K562 (cell line): ENCODE results near the gene CASTOR1. TPM values are rescaled to one million over a fixed set of nuclear protein-coding genes. Genes with fewer than 3 reads are reported as not detected.

Source experiments
- ATAC-seq: fragments of 200-7000 bp; cut with Tn5 transposase; 3 replicates; pipeline ENCODE4 v1.9.1; 2020; ENCODE audit warnings: moderate library complexity
- BruUV-seq: library from RNA; stranded (reverse); fragments of 400-500 nt; replicated peaks from 2 replicates; lab custom pipeline; 2021; lab: Mats Ljungman, UMichigan
- CTCF ChIA-PET: fragments of 300-600 bp; formaldehyde crosslinking; extraction: SDS; loops from one replicate; lab custom pipeline; 2021; ENCODE audit warnings: low intra/inter-chr PET ratio; lab: Yijun Ruan, JAX
- POLR2A ChIA-PET: fragments of 300-600, 350-650 bp; sonication (Branson Sonifier 250); formaldehyde crosslinking; extraction: SDS; loops from one replicate; lab custom pipeline; 2021; ENCODE audit warnings: antibody characterized with exemption, inconsistent platforms; lab: Yijun Ruan, JAX
- DNase-seq, 4 experiments: peaks; one replicate each; pipeline versions ENCODE4 v3.0.0 to v3.0.0-alpha.2; 2011 to 2018; ENCODE audit warnings: low spot score in 3 of 4, mixed read lengths in 3 of 4; ENCODE audit errors: extremely low read depth in 1 of 4
- FAIRE-seq: peaks from 2 replicates; lab custom pipeline; 2011; peaks lifted over from hg19 to GRCh38; lab: Jason Lieb, UNC
- H2AFZ ChIP-seq: 2 replicates; pipeline ENCODE4 v1.6.0; 2011; ENCODE audit warnings: low read depth, low read length, control low read depth, inconsistent platforms
- H3K27ac ChIP-seq: fragments of 200-600 bp; 3 replicates; pipeline ENCODE4 v1.8.0; 2011; ENCODE audit warnings: low read depth, mild to moderate bottlenecking, control low read depth, inconsistent platforms, low read length, moderate library complexity, mixed read lengths; ENCODE audit errors: extremely low read depth
- H3K27me3 ChIP-seq, 2 experiments: fragments of 300-600 bp in 1 of 2; 2 replicates in 1 of 2; 3 replicates in 1 of 2; pipeline versions ENCODE4 v1.6.0 to v1.8.0; 2011; ENCODE audit warnings: inconsistent platforms in 2 of 2, low read length in 2 of 2, mild to moderate bottlenecking in 1 of 2, mixed read lengths in 1 of 2, moderate library complexity in 1 of 2; ENCODE audit not compliant: control insufficient read depth in 2 of 2, insufficient read depth in 2 of 2
- H3K36me3 ChIP-seq: fragments of 300-600 bp; 3 replicates; pipeline ENCODE4 v1.8.0; 2011; ENCODE audit warnings: mild to moderate bottlenecking, low read length, inconsistent platforms; ENCODE audit not compliant: control insufficient read depth, insufficient read depth
- H3K4me1 ChIP-seq, 2 experiments: fragments of 200-600 bp in 1 of 2; replicated peaks in 1 of 2; 2 replicates in 1 of 2; 3 replicates in 1 of 2; pipeline versions ENCODE4 v1.5.1 to v1.8.0; 2011; ENCODE audit warnings: inconsistent platforms in 2 of 2, low read length in 2 of 2, mild to moderate bottlenecking in 1 of 2, mixed read lengths in 1 of 2, moderate library complexity in 1 of 2; ENCODE audit not compliant: control insufficient read depth in 2 of 2, insufficient read depth in 2 of 2
- H3K4me2 ChIP-seq: 2 replicates; pipeline ENCODE4 v1.6.1; 2011; ENCODE audit warnings: low read length, control low read depth, inconsistent platforms, mixed read lengths; ENCODE audit not compliant: insufficient read depth
- H3K4me3 ChIP-seq: fragments of 200-600 bp; sonication (generic), shearing (Covaris generic); 2 replicates; pipeline ENCODE4 v1.5.1; 2016; ENCODE audit warnings: control low read depth, inconsistent platforms
- H3K79me2 ChIP-seq: fragments of 200-600 bp; 3 replicates; pipeline ENCODE4 v1.8.0; 2011; ENCODE audit warnings: low read length, inconsistent platforms; ENCODE audit not compliant: control insufficient read depth, insufficient read depth
- H3K9ac ChIP-seq, 2 experiments: 2 replicates each; pipeline versions ENCODE4 v1.6.0 to v1.6.1; 2011; ENCODE audit warnings: low read depth in 2 of 2, low read length in 2 of 2, control low read depth in 1 of 2, inconsistent platforms in 1 of 2, mild to moderate bottlenecking in 1 of 2, mixed read lengths in 1 of 2; ENCODE audit not compliant: insufficient read depth in 1 of 2
- H3K9me1 ChIP-seq: one replicate; pipeline ENCODE4 v1.6.0; 2011; ENCODE audit warnings: inconsistent platforms, mild to moderate bottlenecking, low read length, moderate library complexity; ENCODE audit not compliant: control insufficient read depth, insufficient read depth
- H3K9me3 ChIP-seq: replicated peaks from 2 replicates; pipeline ENCODE4 v1.5.1; 2011; ENCODE audit warnings: low read depth, low read length, inconsistent platforms; ENCODE audit not compliant: control insufficient read depth, insufficient read depth
- H4K20me1 ChIP-seq: replicated peaks from 2 replicates; pipeline ENCODE4 v1.6.1; 2011; ENCODE audit warnings: low read length, inconsistent platforms, mixed read lengths; ENCODE audit not compliant: control insufficient read depth, insufficient read depth
- CBX8 ChIP-seq: fragments of 200-600 bp; sonication (generic); IDR thresholded peaks from 2 replicates; pipeline ENCODE4 v1.6.1; 2012; ENCODE audit warnings: borderline replicate concordance, mixed run types, low read depth, mild to moderate bottlenecking, moderate library complexity, mixed read lengths, low read length, control low read depth, inconsistent platforms; ENCODE audit not compliant: poor library complexity, severe bottlenecking; ENCODE audit errors: extremely low read depth
- CREBBP ChIP-seq: IDR thresholded peaks from one replicate; pipeline ENCODE4 v1.6.1; 2012; ENCODE audit warnings: low read depth, mild to moderate bottlenecking, control low read depth, inconsistent platforms, low read length
- MTA3 ChIP-seq: fragments of 450-650 bp; formaldehyde crosslinking; IDR thresholded peaks from 2 replicates; pipeline ENCODE4 v1.6.1; 2017; ENCODE audit warnings: mild to moderate bottlenecking, borderline replicate concordance
- PCBP2 ChIP-seq: fragments of 200-400 bp; formaldehyde crosslinking; IDR thresholded peaks from 2 replicates; pipeline ENCODE4 v1.6.1; 2018; ENCODE audit warnings: low read length, low read depth, mild to moderate bottlenecking, moderate library complexity; ENCODE audit not compliant: poor library complexity, severe bottlenecking
- SREBF1 ChIP-seq: fragments of 150-350 bp; IDR thresholded peaks from 2 replicates; pipeline ENCODE4 v1.6.1; 2014; ENCODE audit warnings: antibody characterized with exemption, low read depth, low read length, borderline replicate concordance
- TFAM ChIP-seq: fragments of 250-450 bp; sonication (Bioruptor Pico); conservative IDR thresholded peaks from 2 replicates; pipeline ENCODE4 v1.5.0; 2021; ENCODE audit warnings: mild to moderate bottlenecking, moderate library complexity
- WGBS: fragments of 100-300 bp; shearing (Covaris generic); methylation state at CpG from one replicate; pipeline ENCODE4 v1.1.6; 2016; ENCODE audit warnings: low coverage, mixed read lengths; ENCODE audit not compliant: insufficient coverage; ENCODE audit errors: missing lambda C conversion rate; 5-methylcytosine and 5-hydroxymethylcytosine counted together
- in situ Hi-C: fragments of 300-500 bp; cut with MboI; formaldehyde crosslinking; loops from 4 replicates; pipeline ENCODE4 v1.15.0; 2018; ENCODE audit warnings: inconsistent platforms, mixed read lengths
- intact Hi-C: fragments of 100-400 bp; cut with micrococcal nuclease; formaldehyde crosslinking; loops from 2 replicates; pipeline ENCODE4 v1.14.2; 2022
- polyA plus RNA-seq, 8 experiments: library from polyadenylated mRNA; depleted of rRNA in 4 of 8; stranded (reverse) in 5 of 8; unstranded in 3 of 8; fragments of >200 nt; fragmentation: Nextera tagmentation in 2 of 8; fragmentation: Illumina TruSeq in 1 of 8; extraction: Ambion mirVana in 2 of 8; extraction: Trizol in 1 of 8; gene quantifications; 2 replicates each; pipeline versions ENCODE4 v1.2.1 to v1.2.3, GENCODE V29; 2011 to 2014; ENCODE audit warnings: inconsistent platforms in 1 of 8, missing spikeins in 1 of 8
- total RNA-seq, 7 experiments: library from RNA; depleted of rRNA in 6 of 7; stranded (reverse); fragments of >200 nt in 6 of 7; fragmentation: Illumina TruSeq in 2 of 7; extraction: Trizol in 2 of 7; gene quantifications; 2 replicates each; pipeline versions ENCODE4 v1.2.1 to v1.2.3, GENCODE V29; 2011 to 2021; ENCODE audit warnings: low replicate concordance in 1 of 7
- TF ChIP-seq, protein P1 (sequence below): IDR thresholded peaks from 2 replicates; pipeline ENCODE4 v1.6.1; 2011; ENCODE audit warnings: borderline replicate concordance, low read depth, mild to moderate bottlenecking, moderate library complexity, low read length; ENCODE audit not compliant: insufficient read depth, poor library complexity, severe bottlenecking

The CASTOR1 gene
- total and polyA plus RNA-seq, 9 of the 15 experiments (the other 6 are each of a cell fraction or from before 2014, with no cell fraction given) = 0.35 to 2.6 (median 1.1) TPM

- Histone ChIP-seq H3K4me1 (peaks cover 5 to 39% of the 10 kb centered on the region in 2 experiments; a peak in 4 of 5 replicates), H2AFZ (no peak overlapping the region), H3K9ac (no peak overlapping the region), H3K9me1 (no peaks in the 10 kb centered on the region), H3K27me3 (no peaks in the 10 kb centered on the region), H3K36me3 (peaks cover 10% of the 10 kb centered on the region; the same call in 1 of the 3 replicates), H4K20me1 (no peaks in the 10 kb centered on the region; the same call in 1 of the 2 replicates), H3K9me3 (no peaks in the 10 kb centered on the region), H3K79me2 (peaks cover 10% of the 10 kb centered on the region), H3K27ac (no peak overlapping the region; the same call in 2 of the 3 replicates), H3K4me3 (no peak overlapping the region), H3K4me2 (no peak overlapping the region)
- no TSS peak for BruUV-seq
- in situ Hi-C loops = no loop called here
- DNase-seq = no peak
- CTCF ChIA-PET = no interaction called here
- POLR2A ChIA-PET = interaction anchor here (0.8 to 1.9 kb wide), 2 partner anchors 14 to 280 kb away, joined by 3 to 6 read pairs; no protein-coding TSS in a partner anchor
- FAIRE-seq = no peak
- intact Hi-C loops = no loop called here
- no peak for ATAC-seq
- TF ChIP-seq SREBF1 (no peak), MTA3 (no peak), PCBP2 (no peak), CBX8 (no peak), TFAM (CRISPR knock-in tag) (no peak), CREBBP (no peak)
- TF ChIP-seq, protein P1, sequence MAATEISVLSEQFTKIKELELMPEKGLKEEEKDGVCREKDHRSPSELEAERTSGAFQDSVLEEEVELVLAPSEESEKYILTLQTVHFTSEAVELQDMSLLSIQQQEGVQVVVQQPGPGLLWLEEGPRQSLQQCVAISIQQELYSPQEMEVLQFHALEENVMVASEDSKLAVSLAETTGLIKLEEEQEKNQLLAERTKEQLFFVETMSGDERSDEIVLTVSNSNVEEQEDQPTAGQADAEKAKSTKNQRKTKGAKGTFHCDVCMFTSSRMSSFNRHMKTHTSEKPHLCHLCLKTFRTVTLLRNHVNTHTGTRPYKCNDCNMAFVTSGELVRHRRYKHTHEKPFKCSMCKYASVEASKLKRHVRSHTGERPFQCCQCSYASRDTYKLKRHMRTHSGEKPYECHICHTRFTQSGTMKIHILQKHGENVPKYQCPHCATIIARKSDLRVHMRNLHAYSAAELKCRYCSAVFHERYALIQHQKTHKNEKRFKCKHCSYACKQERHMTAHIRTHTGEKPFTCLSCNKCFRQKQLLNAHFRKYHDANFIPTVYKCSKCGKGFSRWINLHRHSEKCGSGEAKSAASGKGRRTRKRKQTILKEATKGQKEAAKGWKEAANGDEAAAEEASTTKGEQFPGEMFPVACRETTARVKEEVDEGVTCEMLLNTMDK = no peak
- WGBS = 20% methylated on average over 1 of the region's 1 CpG
Observed at GRCh38 chr22:30306627-30307011, 17.3 kb upstream of the CASTOR1 start.
